GM19468 (cell line): ENCODE results near the gene SMYD3.
"Not testable (repeated sequence)": the region's sequence is repeated elsewhere in the genome, so short reads cannot be mapped to it uniquely, and the experiment has no call there.

ENCODE experiments used
- ATAC-seq: cut with Tn5 transposase; IDR thresholded peaks from one replicate; pipeline ENCODE4 v1.9.1; 2021; ENCODE audit warnings: mild to moderate bottlenecking, moderate library complexity, moderate number of reproducible peaks; ENCODE audit not compliant: unreplicated experiment; ENCODE audit errors: extremely low read depth

The SMYD3 gene

DNA sequence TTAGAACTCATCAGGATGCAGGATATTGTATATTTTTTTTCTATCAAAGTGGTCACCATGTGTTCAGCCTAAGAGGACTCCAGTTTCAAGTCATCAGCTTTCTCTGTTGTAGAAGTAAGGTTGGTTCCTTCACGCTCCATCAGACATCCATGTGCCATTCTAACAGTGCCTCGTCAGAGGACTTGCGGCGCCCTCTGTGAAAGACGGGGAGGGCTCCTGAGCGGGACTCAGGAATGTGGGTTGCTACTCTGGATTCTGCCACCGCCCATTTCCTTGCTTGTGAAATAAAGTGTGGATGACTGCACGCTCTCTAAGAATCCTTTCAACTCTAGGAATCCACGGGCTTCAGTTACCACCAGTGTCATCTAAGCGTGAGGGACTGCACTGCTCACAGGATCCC is 758.8 kb downstream of the SMYD3 start:
- no peak for ATAC-seq

DNA sequence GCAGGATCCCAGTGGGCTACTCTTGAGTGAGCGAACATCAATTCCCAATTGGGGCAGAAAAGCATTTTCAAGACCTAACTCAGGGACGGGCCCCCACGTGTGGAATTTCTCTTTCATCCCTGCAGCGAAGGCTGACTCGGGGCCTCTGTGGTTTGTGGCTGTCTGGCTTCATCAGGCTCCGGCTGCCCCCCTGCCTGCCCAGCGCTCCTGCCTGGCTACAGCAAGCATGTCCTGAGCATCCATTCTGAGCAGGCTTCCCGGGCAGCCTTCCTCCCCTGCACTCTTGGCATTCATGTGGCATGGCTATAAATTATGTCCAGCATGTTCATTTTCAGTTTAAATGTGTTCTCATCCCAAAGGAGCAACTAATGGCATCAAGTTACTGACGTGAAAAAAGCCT is 764.2 kb downstream of the SMYD3 start:
- no peak for ATAC-seq

DNA sequence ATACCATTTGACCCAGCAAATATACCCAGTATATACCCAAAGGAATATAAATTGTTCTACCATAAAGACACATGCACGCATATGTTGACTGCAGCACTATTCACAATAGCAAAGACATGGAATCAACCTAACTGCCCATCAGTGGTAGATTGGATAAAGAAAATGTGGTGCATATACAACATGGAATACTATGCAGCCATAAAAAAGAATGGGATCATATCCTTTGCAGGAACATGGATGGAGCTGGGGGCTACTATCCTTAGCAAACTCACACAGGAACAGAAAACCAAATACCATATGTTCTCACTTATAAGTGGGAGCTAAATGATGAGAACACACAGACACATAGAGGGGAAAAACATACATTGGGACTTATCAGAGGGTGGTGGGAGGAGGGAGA is 766.7 kb downstream of the SMYD3 start:
- ATAC-seq = not testable (repeated sequence)

DNA sequence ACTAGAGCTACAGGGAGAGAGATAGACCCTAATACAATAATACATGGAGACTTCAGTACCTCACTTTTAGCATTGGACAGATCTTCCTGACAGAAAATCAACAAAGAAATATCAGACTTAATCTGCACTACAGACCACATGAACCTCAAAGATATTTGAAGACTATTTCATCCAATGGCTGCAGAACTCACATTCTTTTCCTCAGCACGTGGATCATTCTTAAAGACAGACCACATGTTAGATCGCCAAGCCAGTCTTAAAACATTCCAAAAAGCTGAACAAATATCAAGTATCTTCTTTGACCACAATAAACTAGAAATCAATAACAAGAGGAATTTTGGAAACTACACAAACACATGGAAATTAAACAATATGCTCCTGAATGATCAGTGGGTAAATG is 776.3 kb downstream of the SMYD3 start:
- no peak for ATAC-seq

DNA sequence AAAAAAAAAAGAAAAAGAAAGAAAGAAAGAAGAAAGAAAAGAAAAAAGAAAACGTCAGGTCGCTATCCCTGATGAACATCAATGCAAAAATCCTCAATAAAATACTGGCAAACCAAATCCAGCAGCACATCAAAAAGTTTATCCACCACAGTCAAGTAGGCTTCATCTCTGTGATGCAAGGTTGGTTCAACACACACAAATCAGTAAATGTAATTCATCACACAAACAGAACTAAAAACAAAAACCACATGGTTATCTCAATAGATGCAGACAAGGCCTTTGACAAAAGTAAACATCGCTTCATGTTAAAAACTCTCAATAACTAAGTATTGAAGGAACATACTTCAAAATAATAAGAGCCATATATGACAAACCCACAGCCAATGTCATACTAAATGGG is 779.0 kb downstream of the SMYD3 start:
- ATAC-seq = not testable (repeated sequence)

DNA sequence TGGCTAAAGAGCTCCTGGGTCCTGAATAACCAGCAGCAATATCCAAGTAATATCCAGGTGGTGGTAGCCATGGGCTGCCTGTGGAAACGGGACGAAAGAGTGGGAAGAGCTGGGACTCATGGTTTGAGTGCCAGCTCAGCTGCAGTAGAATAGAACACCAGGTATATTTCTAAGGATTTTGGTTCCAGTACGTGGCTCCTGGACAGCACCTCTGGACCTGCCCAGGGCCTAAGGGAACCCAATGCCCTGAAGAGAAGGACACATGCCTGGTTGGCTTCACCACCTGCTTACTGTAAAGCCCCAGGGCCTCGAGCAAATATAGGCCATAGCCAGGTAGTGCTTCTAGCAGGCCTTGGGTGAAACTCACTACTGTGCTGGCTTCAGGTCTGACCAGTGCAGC is 785.6 kb downstream of the SMYD3 start:
- ATAC-seq = no peak

DNA sequence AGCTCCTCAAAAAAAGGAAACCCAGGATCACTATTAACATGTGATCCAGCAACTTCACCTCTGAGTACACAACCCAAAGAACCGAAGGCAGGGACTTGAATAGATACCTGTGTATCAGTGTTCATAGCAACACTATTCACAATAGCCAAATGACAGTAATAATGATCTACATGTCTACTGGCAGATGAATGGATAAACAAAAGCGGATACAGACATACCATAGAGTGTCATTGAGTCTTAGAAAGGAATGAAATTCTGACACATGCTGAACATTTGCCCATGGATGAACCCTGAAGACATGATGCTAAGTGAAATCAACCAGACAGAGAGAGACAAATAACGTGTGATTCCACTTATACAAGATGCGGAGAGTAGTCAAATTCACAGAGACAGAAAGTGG is 788.1 kb downstream of the SMYD3 start:
- ATAC-seq = no peak

DNA sequence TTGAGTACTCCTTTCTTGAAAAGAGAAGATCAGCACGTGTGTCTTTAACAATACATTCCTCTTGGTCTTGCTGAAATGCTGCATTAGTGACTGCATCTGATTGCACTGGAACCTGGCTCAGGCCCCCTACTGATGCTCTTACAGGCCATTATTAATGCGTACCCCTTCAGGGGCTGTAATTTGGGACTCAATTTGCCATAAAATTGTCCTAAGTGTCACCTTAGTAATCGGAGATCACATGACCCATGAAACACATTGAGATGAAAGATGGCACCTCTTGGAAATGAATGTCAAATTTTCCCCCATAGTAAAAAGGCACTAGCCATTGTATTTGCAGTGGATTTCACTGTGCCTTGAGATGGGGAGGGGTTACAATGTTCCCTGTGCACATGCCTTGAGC is 789.0 kb downstream of the SMYD3 start:
- no peak for ATAC-seq

DNA sequence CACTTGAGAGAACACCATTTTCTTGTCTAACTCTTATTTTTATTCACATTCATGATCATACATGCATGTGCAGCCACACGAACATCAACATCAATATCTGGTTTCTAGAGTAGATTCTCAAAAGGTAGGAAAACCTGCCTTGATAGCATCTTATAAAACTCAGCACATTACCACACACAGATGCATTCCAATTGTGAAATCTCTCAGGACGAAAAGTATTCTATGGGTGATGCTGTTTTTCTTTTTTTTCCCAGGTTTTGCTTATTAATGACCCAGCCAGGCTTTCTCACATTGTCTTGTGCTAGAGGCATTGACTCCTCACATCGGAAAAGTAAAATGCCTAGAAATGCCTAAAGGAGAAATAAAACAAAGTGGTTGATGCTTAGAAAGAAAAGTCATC is 789.5 kb downstream of the SMYD3 start:
- no peak for ATAC-seq

DNA sequence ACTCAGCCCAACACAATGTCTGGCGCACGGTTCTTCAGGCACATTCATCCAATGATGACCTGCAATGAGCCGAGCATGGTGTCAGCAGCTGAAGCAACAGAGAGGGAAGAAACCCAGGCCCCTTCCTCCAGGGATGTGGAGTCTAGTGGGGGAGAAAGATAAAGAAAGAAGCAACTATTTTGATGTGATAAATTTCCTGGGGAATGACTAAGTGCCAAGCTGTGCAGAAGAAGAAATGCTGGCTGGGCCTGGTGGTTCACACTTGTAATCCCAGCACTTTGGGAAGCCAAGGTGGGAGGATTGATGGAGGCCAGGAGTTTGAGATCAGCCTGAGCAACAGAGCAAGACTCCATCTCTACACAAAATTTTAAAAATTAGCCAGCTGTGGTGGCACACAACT is 790.5 kb downstream of the SMYD3 start:
- ATAC-seq = no peak

DNA sequence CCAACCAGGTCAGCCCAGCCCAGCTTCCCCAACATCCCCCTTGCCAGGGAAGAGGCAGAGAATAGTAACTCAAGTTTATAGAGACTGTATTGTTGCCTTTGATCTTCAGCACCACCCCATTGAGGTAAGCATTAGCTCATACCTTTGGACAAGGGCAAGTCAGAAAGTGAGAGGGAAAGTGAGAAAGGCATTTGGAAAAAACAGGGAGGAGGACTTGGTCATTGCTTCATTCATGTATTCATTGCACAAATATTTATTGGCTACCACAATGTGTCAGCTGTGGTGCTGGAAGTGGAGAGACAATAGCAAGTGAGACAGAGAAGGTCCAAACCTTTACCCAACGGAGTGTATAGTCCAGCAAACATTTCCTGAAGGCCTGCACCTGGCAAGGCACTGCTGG is 791.1 kb downstream of the SMYD3 start:
- ATAC-seq = no peak

DNA sequence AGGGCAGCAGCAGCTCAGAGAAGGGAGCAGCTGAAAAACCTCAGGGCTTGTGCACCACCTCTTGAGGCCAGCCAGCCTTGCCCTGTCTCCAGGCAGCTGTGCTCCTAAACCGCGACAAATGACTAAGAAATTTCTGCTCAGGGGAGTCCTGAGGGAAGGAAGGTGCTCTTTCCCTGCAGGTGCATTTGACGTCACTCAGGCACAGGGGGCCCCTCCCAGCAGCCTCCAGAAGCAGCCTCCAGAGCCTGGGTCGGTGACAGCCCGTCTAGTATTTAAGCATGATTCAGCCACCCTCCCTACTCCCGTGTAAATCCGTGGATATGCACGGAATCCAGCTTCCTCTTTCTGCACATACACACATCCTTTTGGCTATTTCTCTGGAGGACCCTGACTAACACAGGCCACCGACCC is 791.8 kb downstream of the SMYD3 start:
- no peak for ATAC-seq

DNA sequence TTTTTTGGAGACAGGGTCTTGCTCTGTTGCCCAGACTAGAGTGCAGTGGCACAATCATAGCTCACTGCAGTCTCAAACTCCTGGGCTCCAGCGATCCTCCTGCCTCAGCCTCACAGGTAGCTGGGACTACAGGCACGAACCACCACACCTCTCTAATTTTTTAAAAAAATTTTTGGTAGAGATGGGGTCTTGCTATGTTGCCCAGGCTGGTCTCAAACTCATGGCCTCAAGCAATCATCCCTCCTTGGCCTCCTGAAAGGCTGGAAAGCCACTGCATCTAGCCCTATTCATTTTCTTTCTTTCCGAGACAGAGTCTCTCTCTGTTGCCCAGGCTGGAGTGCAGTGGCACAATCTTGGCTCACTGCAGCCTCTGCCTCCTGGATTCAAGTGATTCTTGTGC is 793.1 kb downstream of the SMYD3 start:
- not testable (repeated sequence) for ATAC-seq

DNA sequence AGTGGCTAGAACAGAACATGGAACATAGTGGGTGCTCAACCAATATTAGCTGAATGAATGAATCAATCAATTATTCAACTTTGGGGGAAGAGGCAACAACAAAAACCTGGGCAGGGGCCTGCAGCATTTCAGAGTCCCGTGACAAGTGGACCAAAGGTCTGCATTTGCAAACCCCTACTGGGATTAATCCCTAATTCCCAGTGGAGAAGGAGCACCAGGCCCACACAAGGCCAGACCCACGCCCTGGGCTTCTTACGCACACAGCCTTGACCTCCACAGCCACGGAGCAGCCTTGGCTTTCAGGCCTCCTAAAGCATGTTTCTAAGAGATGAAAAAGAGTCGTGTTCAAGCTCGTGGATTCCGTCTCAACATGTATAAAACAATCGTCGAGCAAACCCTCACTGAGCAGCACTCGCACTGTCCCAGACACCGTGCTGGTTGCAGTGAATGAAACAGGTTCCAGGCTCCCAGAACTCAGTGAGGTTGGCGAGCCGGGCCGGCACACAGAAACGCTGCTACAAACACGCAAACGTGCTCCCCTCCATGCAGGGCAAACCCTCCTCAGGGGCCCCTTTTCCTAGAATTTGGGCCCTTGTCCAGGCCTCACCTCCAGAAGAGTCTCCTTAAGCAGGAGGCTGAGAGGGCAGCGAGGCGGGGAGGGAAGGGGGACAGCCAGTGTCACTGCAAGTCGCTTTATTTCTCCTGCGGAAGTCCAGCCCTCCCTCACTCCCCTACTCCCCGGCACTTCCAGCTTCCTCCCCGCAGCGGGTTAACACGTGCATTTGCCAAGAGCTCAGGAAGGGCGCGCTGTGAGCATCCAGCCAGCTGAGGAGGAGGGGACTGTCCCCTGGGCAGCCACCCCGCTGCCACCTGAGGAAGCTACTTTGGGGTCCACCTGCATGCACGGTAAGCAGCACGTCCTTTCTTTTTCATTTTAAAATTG is 795.8 kb downstream of the SMYD3 start:
- ATAC-seq = no peak

DNA sequence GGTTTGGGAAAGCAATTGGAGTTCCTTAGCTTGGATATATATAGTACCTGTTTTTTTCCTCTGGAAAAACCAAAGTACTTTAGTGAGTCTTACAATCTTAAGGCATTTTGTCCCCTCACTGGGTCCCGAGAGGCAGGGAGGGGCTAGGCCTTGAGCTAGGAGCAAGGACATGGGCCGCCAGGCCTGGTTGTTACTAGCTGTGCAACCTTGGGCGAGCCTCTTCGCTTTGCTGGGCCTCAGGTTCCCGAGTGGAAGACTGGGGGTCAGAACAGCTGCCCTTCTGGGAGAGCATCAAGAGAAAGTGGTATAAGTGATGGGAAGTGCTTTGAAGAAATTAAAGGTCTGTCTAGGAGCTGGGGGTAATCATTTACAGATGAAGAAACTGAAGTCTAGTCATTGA is 799.1 kb downstream of the SMYD3 start:
- ATAC-seq = no peak

DNA sequence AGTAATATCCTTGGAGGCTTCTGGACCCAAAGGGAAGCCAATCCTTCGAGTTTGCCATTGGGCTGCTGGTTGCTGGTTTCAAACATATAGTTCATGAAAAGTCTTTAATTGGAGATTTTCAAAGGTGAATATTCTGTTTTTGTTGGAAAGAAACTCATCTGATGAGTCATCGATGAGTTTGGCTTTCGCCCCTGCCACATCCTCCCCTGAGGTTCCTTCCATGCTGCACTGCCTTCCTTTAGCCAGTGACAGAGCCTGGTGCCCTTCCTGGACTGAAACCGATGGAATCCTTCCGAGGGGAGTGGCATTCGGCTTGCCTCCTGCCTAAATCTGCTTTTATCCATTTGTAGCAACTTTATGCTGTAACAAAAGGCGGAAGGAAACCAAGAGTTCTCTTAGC is 802.3 kb downstream of the SMYD3 start:
- ATAC-seq = no peak

DNA sequence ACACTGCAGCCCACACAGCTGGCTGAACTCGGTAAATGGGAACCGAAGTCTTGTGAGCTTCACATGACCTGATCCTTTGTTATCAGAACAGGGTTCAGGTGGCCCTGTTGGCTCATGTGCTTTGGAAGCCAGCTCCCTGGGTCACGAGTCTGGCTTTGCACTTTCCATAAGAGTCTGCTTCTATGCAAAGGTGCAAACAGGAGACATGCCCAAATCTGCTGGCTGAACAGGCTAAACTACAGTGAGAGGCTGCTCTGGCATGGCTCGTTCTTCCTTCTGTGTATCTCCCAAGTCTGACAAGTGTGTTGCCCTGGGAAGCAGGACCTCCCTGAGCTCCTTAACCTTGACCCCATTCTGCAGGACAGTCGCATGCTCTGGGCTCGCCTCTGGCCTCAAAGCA is 802.7 kb downstream of the SMYD3 start:
- ATAC-seq = no peak

DNA sequence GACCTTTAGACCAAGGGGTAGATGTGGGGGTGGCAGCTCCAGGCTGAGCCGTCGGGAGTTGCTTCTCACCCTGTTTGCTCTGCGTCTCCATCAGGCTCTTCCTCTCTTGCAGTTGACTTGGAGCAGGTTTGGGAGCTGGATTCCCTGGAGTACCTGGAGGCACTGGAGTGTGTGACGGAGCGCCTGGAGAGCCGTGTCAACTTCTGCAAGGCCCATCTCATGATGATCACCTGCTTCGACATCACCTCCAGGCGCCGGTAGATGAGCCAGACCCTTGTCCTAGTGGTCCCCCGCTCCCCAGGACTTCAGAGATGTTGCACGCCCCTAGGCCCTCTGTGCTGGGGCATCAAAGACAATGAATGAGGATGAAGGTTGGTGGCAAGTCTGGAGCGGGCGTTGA is 804.7 kb downstream of the SMYD3 start:
- ATAC-seq = no peak

DNA sequence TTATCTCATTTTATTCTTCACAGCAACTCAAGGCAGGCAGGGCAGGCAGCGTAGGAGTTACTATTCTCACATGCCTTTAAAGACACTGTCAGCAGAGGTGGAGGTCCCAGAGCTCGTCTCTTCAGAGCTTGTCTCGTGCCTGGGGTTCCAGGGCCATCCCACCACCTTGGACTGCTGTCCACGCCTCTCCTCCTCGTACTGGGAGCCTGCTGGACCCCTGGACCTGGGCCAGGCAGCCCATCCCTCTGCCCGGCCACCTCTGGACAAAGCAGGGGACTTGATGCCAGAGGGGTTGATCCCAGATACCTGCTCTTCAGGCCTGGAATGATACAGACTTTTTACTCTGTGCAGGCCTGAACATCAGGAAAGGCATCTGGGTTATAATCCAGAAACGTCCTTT is 805.4 kb downstream of the SMYD3 start:
- ATAC-seq = no peak

DNA sequence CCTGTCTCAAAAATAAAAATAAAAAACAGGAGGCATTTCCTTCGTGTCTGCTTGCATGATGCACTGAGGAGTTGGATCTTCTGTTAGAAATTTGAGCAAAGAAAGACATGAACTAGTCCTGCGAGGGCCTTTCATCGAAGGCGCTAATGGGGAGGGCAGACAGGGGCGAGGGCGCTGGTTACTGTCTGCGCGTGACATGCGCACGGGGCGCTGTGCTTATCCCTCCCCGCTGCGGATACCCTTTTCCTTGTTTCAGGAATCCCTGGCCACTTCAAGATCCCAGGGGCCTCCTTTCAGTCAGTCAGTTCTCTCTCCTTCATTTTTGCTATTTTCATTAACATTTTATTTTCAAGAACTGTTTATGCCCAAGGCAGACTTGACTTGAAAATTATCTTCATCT is 806.4 kb downstream of the SMYD3 start:
- no peak for ATAC-seq
